HTERT RPE-1 (cell line): ENCODE data around the gene SEMA5A.

Experiments
- in situ Hi-C: fragments of 300-500 bp; cut with MboI; formaldehyde crosslinking; loops from 4 replicates; pipeline ENCODE4 v1.14.3; 2020; ENCODE audit warnings: low sequenced_read_pairs

The SEMA5A gene

GRCh38 chr5:9545992-9546851 is at the start of gene SEMA5A:
Gene SEMA5A, minus strand, starts transcription at chr5:9546075. Its CDS starts 166,129 bp downstream, at chr5:9379946.
- in situ Hi-C loops = no loop called here

GRCh38 chr5:9594913-9595312 is 49.0 kb upstream of the SEMA5A start:
- in situ Hi-C loops = no loop called here

GRCh38 chr5:9589049-9589835 is 43.4 kb upstream of the SEMA5A start:
- in situ Hi-C loops = no loop called here

- in situ Hi-C loops = no loop called here
Observed at GRCh38 chr5:9588254-9588653, 42.4 kb upstream of the SEMA5A start.

- in situ Hi-C loops = no loop called here
Observed at GRCh38 chr5:9587135-9587534, 41.3 kb upstream of the SEMA5A start.

GRCh38 chr5:9582406-9582805 is 36.5 kb upstream of the SEMA5A start:
- in situ Hi-C loops = no loop called here

- in situ Hi-C loops = no loop called here
Observed at GRCh38 chr5:9573796-9574195, 27.9 kb upstream of the SEMA5A start.

- in situ Hi-C loops = no loop called here
Observed at GRCh38 chr5:9572246-9572645, 26.4 kb upstream of the SEMA5A start.

GRCh38 chr5:9570876-9571275 is 25.0 kb upstream of the SEMA5A start:
- in situ Hi-C loops = no loop called here

GRCh38 chr5:9567039-9567438 is 21.2 kb upstream of the SEMA5A start:
- in situ Hi-C loops = no loop called here

GRCh38 chr5:9564752-9565151 is 18.9 kb upstream of the SEMA5A start:
- in situ Hi-C loops = no loop called here

GRCh38 chr5:9562141-9562540 is 16.3 kb upstream of the SEMA5A start:
- in situ Hi-C loops = no loop called here

- in situ Hi-C loops = no loop called here
Observed at GRCh38 chr5:9559965-9560364, 14.1 kb upstream of the SEMA5A start.

- in situ Hi-C loops = no loop called here
Observed at GRCh38 chr5:9558319-9558965, 12.6 kb upstream of the SEMA5A start.

- in situ Hi-C loops = no loop called here
Observed at GRCh38 chr5:9557696-9558095, 11.8 kb upstream of the SEMA5A start.

- in situ Hi-C loops = no loop called here
Observed at GRCh38 chr5:9555961-9556360, 10.1 kb upstream of the SEMA5A start.

GRCh38 chr5:9554122-9554521 is 8.2 kb upstream of the SEMA5A start:
- in situ Hi-C loops = no loop called here

GRCh38 chr5:9553561-9553960 is 7.7 kb upstream of the SEMA5A start:
- in situ Hi-C loops = no loop called here

GRCh38 chr5:9551567-9552537 is 6.0 kb upstream of the SEMA5A start:
- in situ Hi-C loops = no loop called here

GRCh38 chr5:9549941-9550340 is 4.1 kb upstream of the SEMA5A start:
- in situ Hi-C loops = no loop called here
